ENCODE data around the gene C1QTNF1. TPM values are rescaled to one million over a fixed set of nuclear protein-coding genes. Genes with fewer than 3 reads are reported as not detected.

The C1QTNF1 gene
- total RNA-seq, 1 experiment from 2014 or later: 6.3 TPM

DNA sequence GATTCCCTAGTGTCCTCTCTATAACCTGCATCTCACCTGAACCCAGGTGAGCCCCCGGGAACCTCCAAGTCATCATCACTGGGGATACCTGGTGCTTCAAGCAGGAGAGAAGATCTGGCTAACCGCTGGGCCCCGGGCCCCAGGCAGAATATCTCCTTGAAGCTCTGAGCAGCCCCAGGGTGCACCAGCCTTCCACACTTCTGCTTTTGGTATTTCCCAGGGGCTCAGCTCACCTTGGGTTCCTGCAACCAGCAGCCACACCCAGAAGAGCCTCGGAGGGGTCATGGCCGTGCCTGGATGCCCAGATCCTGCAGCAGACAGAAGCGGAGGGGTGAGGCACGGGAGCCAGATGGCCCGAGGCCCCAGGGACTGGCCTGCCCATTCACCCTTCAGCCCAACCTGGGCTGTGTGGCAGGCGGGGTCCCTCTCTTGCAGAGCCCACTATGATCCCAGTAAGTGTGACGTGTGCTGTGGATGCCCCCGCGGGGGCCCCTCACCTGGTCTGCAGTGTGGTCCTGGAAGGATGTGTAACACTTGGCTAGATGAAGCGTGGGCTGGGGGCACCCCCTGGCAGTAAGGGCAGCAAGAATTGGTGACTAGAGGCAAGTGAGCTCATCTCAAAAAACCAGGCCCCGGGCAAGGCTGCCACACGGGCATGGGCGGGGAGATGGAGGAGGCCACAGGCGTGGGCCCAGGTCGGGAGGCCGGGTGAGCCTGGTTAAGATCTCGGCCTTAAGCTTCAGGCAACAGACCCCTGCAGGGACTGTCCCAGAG, 46.9 kb upstream of the C1QTNF1 start:
- H3K9me3 ChIP-seq (ENCODE audit: low read depth, low read length, poor library complexity, severe bottlenecking): no peaks in the 10 kb centered on the region
- H3K36me3 ChIP-seq (ENCODE audit: insufficient read depth, low read length, poor library complexity, severe bottlenecking): peaks cover 32% of the 10 kb centered on the region
- H3K27ac ChIP-seq (ENCODE audit: low read depth, low read length, poor library complexity, severe bottlenecking): peak overlapping the region; percentile 32
- POLR2A ChIA-PET (ENCODE audit: low non-redundant PET): no interaction called here
- intact Hi-C loops (cut with micrococcal nuclease; ENCODE audit: unreplicated experiment): no loop called here
- peaks cover 37% of the 10 kb centered on the region for H3K4me1 ChIP-seq (ENCODE audit: insufficient read depth, low read length, poor library complexity, severe bottlenecking)
- no TSS peak for BruUV-seq (replicated peaks)
- TF ChIP-seq, protein P1, sequence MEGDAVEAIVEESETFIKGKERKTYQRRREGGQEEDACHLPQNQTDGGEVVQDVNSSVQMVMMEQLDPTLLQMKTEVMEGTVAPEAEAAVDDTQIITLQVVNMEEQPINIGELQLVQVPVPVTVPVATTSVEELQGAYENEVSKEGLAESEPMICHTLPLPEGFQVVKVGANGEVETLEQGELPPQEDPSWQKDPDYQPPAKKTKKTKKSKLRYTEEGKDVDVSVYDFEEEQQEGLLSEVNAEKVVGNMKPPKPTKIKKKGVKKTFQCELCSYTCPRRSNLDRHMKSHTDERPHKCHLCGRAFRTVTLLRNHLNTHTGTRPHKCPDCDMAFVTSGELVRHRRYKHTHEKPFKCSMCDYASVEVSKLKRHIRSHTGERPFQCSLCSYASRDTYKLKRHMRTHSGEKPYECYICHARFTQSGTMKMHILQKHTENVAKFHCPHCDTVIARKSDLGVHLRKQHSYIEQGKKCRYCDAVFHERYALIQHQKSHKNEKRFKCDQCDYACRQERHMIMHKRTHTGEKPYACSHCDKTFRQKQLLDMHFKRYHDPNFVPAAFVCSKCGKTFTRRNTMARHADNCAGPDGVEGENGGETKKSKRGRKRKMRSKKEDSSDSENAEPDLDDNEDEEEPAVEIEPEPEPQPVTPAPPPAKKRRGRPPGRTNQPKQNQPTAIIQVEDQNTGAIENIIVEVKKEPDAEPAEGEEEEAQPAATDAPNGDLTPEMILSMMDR (conservative IDR thresholded peaks at IDR 0.05; ENCODE audit: low read depth, low read length): no peak
- no peak for TF ChIP-seq EZH2 (IDR thresholded peaks at IDR 0.05; ENCODE audit: borderline replicate concordance, low read depth, low read length, poor library complexity, severe bottlenecking)
- no peaks in the 10 kb centered on the region for H3K27me3 ChIP-seq (replicated peaks; ENCODE audit: insufficient read depth, low read depth, low read length, poor library complexity)
- H3K4me3 ChIP-seq (ENCODE audit: low read depth, low read length, poor library complexity, severe bottlenecking): no peak overlapping the region
- no peak for DNase-seq (ENCODE audit: low spot score)
- CTCF ChIA-PET: no interaction called here

DNA sequence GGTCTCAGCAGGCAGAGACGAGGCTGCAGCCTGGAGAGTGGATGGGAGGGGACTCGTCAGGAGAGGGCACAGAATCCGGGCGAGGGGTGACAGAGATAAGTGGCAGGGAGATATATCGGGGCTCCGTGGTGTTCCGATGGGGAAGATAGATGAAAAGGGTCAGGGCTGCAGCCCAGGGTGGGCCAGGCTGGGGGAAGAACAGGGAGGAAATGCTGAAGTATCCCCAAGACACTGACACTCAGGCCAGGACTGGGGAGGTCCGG, 46.4 kb upstream of the C1QTNF1 start:
- peaks cover 37% of the 10 kb centered on the region for H3K4me1 ChIP-seq (ENCODE audit: insufficient read depth, low read length, poor library complexity, severe bottlenecking)
- no peak for DNase-seq (ENCODE audit: low spot score)
- peak overlapping the region; percentile 61 for H3K4me3 ChIP-seq (ENCODE audit: low read depth, low read length, poor library complexity, severe bottlenecking)
- no peaks in the 10 kb centered on the region for H3K9me3 ChIP-seq (ENCODE audit: low read depth, low read length, poor library complexity, severe bottlenecking)
- BruUV-seq (replicated peaks): no TSS peak
- CTCF ChIA-PET: no interaction called here
- H3K27ac ChIP-seq (ENCODE audit: low read depth, low read length, poor library complexity, severe bottlenecking): peak overlapping the region; percentile 58
- POLR2A ChIA-PET (ENCODE audit: low non-redundant PET): no interaction called here
- peaks cover 29% of the 10 kb centered on the region for H3K36me3 ChIP-seq (ENCODE audit: insufficient read depth, low read length, poor library complexity, severe bottlenecking)
- no peaks in the 10 kb centered on the region for H3K27me3 ChIP-seq (replicated peaks; ENCODE audit: insufficient read depth, low read depth, low read length, poor library complexity)
- no peak for TF ChIP-seq EZH2 (IDR thresholded peaks at IDR 0.05; ENCODE audit: borderline replicate concordance, low read depth, low read length, poor library complexity, severe bottlenecking)
- TF ChIP-seq, protein P1 (conservative IDR thresholded peaks at IDR 0.05; ENCODE audit: low read depth, low read length): no peak
- intact Hi-C loops (cut with micrococcal nuclease; ENCODE audit: unreplicated experiment): no loop called here

DNA sequence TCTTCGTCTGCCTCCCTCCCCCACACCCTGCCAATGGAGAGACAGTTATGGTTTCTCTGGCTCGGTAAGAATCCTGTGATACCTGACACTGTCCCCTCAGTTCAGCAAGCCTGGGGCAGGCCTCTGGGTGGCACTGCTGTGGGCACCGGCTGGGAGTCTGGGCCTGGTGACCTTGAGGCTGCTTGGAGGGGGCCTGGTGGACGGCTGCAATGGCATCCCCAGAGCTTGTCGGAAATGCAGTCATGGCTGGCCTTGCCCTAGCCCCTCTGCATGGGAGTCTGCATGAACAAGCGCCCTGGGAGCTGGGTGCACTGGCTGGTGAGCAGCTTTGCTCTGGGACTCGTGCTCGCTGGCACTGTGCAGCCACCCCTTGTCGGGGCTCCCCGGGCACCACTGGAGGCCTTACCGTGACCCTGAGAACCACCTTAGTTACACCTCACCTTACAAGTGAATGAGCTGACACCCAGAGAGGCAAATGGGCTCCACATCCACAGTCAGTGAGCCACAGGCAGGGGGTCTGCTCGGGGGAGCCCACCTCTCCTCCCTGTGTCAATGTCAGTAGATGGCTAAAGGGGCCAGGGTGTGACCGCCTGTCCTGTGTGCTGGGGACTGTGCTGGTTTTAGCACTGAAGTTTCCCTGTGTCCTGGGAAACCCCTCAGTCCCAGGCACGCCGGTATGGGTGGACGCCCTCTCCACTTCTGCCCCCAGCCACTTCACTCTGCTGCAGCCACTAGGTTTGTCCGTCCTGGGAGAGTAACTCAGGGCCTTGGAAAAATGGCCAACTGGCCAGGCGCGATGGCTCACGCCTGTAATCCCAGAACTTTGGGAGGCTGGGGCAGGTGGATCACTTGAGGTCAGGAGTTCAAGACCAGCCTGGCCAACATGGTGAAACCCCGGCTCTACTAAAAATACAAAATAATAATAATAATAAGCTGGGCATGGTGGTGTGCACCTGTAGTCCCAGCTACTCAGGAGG, 45.7 kb upstream of the C1QTNF1 start:
- intact Hi-C loops (cut with micrococcal nuclease; ENCODE audit: unreplicated experiment): no loop called here
- H3K27me3 ChIP-seq (replicated peaks; ENCODE audit: insufficient read depth, low read depth, low read length, poor library complexity): no peaks in the 10 kb centered on the region
- peak overlapping the region; percentile 58 for H3K27ac ChIP-seq (ENCODE audit: low read depth, low read length, poor library complexity, severe bottlenecking)
- POLR2A ChIA-PET (ENCODE audit: low non-redundant PET): interaction anchor here (0.5 kb wide), 1 partner anchor 14 kb away, joined by 3 read pairs; no protein-coding TSS in a partner anchor
- CTCF ChIA-PET: no interaction called here
- peak overlapping the region; percentile 61 for H3K4me3 ChIP-seq (ENCODE audit: low read depth, low read length, poor library complexity, severe bottlenecking)
- no peak for DNase-seq (ENCODE audit: low spot score)
- peaks cover 27% of the 10 kb centered on the region for H3K36me3 ChIP-seq (ENCODE audit: insufficient read depth, low read length, poor library complexity, severe bottlenecking)
- H3K4me1 ChIP-seq (ENCODE audit: insufficient read depth, low read length, poor library complexity, severe bottlenecking): peaks cover 37% of the 10 kb centered on the region
- no peaks in the 10 kb centered on the region for H3K9me3 ChIP-seq (ENCODE audit: low read depth, low read length, poor library complexity, severe bottlenecking)
- no TSS peak for BruUV-seq (replicated peaks)
- TF ChIP-seq, protein P1 (conservative IDR thresholded peaks at IDR 0.05; ENCODE audit: low read depth, low read length): 0 out of 2 replicates have a peak, but pooled peaks have one; percentile 18
- no peak for TF ChIP-seq EZH2 (IDR thresholded peaks at IDR 0.05; ENCODE audit: borderline replicate concordance, low read depth, low read length, poor library complexity, severe bottlenecking)
